AG04449 (cell line): ENCODE results near the gene FAM210B.
"Not testable (repeated sequence)": the region's sequence is repeated elsewhere in the genome, so short reads cannot be mapped to it uniquely, and the experiment has no call there.

Source experiments
- CTCF ChIA-PET: fragments of 350-600 bp; formaldehyde crosslinking; extraction: SDS; loops from one replicate; lab custom pipeline; 2021; ENCODE audit warnings: antibody characterized with exemption; lab: Yijun Ruan, JAX
- POLR2A ChIA-PET: fragments of 400-600, 350-600 bp; formaldehyde crosslinking; extraction: SDS; loops from one replicate; lab custom pipeline; 2020; ENCODE audit warnings: antibody characterized with exemption, inconsistent platforms; lab: Yijun Ruan, JAX
- DNase-seq: peaks from one replicate; pipeline ENCODE4 v3.0.0-alpha.2; 2010; ENCODE audit warnings: low read depth, low spot score
- H3K4me3 ChIP-seq: 2 replicates; pipeline ENCODE4 v1.5.1; 2011; ENCODE audit warnings: low read depth, mild to moderate bottlenecking, control low read depth, low read length
- CTCF ChIP-seq: IDR thresholded peaks from one replicate; pipeline ENCODE4 v1.5.1; 2011; ENCODE audit warnings: mild to moderate bottlenecking, moderate library complexity, low read length, control low read depth, inconsistent platforms; ENCODE audit not compliant: insufficient read depth; ENCODE audit errors: missing control alignments

FAM210B gene

GRCh38 chr20:56324806-56325205, 34.0 kb upstream of the FAM210B start:
- ChIA-PET POLR2A (no interaction called here), CTCF (no interaction called here)
- TF ChIP-seq CTCF = no peak
- DNase-seq = no peak
- no peak overlapping the region for H3K4me3 ChIP-seq

- no peak overlapping the region for H3K4me3 ChIP-seq
- CTCF ChIA-PET = no interaction called here
- TF ChIP-seq CTCF = no peak
Observed at GRCh38 chr20:56328861-56329260, 29.9 kb upstream of the FAM210B start.

GRCh38 chr20:56336709-56337108, 22.1 kb upstream of the FAM210B start:
- CTCF ChIA-PET, H3K4me3 ChIP-seq, DNase-seq, POLR2A ChIA-PET: not testable (repeated sequence)

More at GRCh38 chr20:56328861-56329260, 29.9 kb upstream of the FAM210B start:
- POLR2A ChIA-PET = no interaction called here
- no peak for DNase-seq

GRCh38 chr20:56342783-56343182, 16.0 kb upstream of the FAM210B start:
- POLR2A ChIA-PET = no interaction called here
- H3K4me3 ChIP-seq = no peak overlapping the region
- no peak for TF ChIP-seq CTCF
- CTCF ChIA-PET = interaction anchor here (1.2 to 2.9 kb wide), 6 partner anchors 8 to 1661 kb away, joined by 3 to 47 read pairs (median 6); partner anchors contain the start of gene FAM210B
- no peak for DNase-seq

GRCh38 chr20:56343861-56344381, 14.9 kb upstream of the FAM210B start:
- TF ChIP-seq CTCF = peak; percentile 87
- POLR2A ChIA-PET = no interaction called here
- CTCF ChIA-PET = interaction anchor here (0.8 to 2.9 kb wide), 18 partner anchors 9 to 1695 kb away, joined by 3 to 47 read pairs (median 4); partner anchors contain the start of genes FAM210B and MC3R
- peak overlapping the region; percentile 33 for H3K4me3 ChIP-seq
- no peak for DNase-seq

- DNase-seq = no peak
- ChIA-PET CTCF (interaction anchor here (0.7 kb wide), 1 partner anchor 46 kb away, joined by 4 read pairs; the partner anchor contains the start of genes AURKA and CSTF1), POLR2A (no interaction called here)
- no peak for TF ChIP-seq CTCF
- no peak overlapping the region for H3K4me3 ChIP-seq
Observed at GRCh38 chr20:56345911-56346310, 12.9 kb upstream of the FAM210B start.
